ENCODE measurements around the gene TBX18.
A peak's percentile ranks its signal among the peaks of the same experiment; 100 is the strongest.

The TBX18 gene

GRCh38 chr6:84688141-84688873, 76.1 kb downstream of the TBX18 start:
- H3K27ac ChIP-seq = no peak overlapping the region
- TF ChIP-seq, protein P1, sequence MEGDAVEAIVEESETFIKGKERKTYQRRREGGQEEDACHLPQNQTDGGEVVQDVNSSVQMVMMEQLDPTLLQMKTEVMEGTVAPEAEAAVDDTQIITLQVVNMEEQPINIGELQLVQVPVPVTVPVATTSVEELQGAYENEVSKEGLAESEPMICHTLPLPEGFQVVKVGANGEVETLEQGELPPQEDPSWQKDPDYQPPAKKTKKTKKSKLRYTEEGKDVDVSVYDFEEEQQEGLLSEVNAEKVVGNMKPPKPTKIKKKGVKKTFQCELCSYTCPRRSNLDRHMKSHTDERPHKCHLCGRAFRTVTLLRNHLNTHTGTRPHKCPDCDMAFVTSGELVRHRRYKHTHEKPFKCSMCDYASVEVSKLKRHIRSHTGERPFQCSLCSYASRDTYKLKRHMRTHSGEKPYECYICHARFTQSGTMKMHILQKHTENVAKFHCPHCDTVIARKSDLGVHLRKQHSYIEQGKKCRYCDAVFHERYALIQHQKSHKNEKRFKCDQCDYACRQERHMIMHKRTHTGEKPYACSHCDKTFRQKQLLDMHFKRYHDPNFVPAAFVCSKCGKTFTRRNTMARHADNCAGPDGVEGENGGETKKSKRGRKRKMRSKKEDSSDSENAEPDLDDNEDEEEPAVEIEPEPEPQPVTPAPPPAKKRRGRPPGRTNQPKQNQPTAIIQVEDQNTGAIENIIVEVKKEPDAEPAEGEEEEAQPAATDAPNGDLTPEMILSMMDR (conservative IDR thresholded peaks at IDR 0.05) = no peak
- no peak for TF ChIP-seq ZFX (IDR thresholded peaks at IDR 0.05)

GRCh38 chr6:84687431-84687830, 77.0 kb downstream of the TBX18 start:
- TF ChIP-seq ZFX (IDR thresholded peaks at IDR 0.05) = no peak
- TF ChIP-seq, protein P1 (conservative IDR thresholded peaks at IDR 0.05) = no peak
- H3K27ac ChIP-seq = no peak overlapping the region

GRCh38 chr6:84685983-84686584, 78.3 kb downstream of the TBX18 start:
- TF ChIP-seq, protein P1 (conservative IDR thresholded peaks at IDR 0.05) = peak; percentile 81
- TF ChIP-seq ZFX (IDR thresholded peaks at IDR 0.05) = no peak
- H3K27ac ChIP-seq = no peak overlapping the region

- H3K27ac ChIP-seq = no peak overlapping the region
- TF ChIP-seq, protein P1 (conservative IDR thresholded peaks at IDR 0.05) = no peak
These were observed 82.6 kb downstream of the TBX18 start for GRCh38 chr6:84681693-84682326.

DNA sequence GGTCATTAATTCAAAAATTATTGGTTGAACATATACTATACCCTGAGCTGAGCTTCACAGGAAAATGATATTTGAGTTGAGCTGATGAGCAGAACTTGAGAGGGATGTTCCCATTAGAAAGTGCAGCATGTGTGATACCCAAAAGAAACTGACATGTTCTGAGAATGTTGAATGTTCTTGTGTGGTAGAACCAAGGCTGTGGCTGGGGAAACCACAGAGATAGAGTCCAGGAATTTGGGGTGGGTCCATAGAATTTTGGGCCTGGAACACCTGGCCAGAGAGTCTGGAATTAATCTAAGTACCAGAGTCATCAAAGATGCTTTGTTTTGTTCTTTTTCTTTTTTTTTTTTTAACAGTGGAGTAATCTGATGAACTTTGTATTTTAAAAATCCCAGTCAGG, 88.7 kb downstream of the TBX18 start:
- TF ChIP-seq ZFX (IDR thresholded peaks at IDR 0.05) = no peak
- TF ChIP-seq, protein P1 (conservative IDR thresholded peaks at IDR 0.05) = no peak
- H3K27ac ChIP-seq = no peak overlapping the region

DNA sequence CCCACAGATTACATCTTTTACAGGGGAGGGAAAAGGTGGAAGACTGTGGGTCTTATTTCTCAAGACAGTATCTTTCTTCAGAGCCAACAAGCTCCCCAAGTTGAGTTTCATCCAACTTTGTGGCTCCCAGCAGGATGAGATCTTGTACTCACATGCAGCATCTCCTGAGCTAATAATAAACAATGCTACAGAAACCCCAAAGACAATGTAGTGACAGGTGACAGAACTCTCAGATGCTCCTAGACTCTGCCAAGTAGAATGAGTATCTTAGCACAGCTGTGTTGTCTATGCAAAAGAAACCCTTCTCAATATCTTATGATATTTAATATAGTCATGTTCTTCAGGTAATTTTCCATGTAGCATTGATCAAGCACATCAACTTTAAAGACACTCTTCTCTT, 90.0 kb downstream of the TBX18 start:
- TF ChIP-seq ZFX (IDR thresholded peaks at IDR 0.05) = no peak
- TF ChIP-seq, protein P1 (conservative IDR thresholded peaks at IDR 0.05) = no peak
- H3K27ac ChIP-seq = no peak overlapping the region

DNA sequence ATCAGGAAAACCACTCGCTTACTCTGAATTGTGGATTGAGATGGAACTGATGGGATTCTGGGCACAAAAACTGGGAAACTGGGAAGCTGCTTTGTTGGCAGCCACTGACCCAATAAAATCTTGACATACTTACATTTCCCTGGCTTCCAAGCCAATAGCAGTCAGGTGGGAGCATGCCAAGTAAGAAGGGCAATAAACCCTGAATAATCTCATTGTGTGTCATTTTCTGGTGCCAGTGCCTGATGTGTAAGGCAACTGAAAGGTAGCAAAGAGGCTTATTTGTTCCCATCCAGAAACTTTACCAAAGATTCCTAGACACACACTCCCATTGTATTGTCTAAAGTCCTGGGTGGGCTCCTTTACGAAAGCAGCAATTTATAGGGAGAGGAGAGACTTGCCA, 93.2 kb downstream of the TBX18 start:
- no peak overlapping the region for H3K27ac ChIP-seq
- no peak for TF ChIP-seq ZFX (IDR thresholded peaks at IDR 0.05)
- TF ChIP-seq, protein P1 (conservative IDR thresholded peaks at IDR 0.05) = no peak

Measured in C4-2B (cell line).